Progenitor cell of endocrine pancreas (in vitro differentiated cells): Measurements from ENCODE around the gene DNAH17. TPM values are rescaled to one million over a fixed set of nuclear protein-coding genes. Genes with fewer than 3 reads are reported as not detected.

Experiments
- DNase-seq: peaks from one replicate; pipeline ENCODE4 v3.0.0; 2021; ENCODE audit warnings: low spot score; ENCODE audit not compliant: unreplicated experiment
- H3K27ac Mint-ChIP-seq: 2 replicates; pipeline ENCODE4 v1.8.0; 2021; ENCODE audit warnings: mild to moderate bottlenecking, moderate library complexity, mixed read lengths
- H3K27me3 Mint-ChIP-seq: 2 replicates; pipeline ENCODE4 v1.8.0; 2021; ENCODE audit warnings: mixed read lengths
- H3K36me3 Mint-ChIP-seq: 2 replicates; pipeline ENCODE4 v1.8.0; 2022; ENCODE audit warnings: mixed read lengths; ENCODE audit not compliant: insufficient read depth
- H3K4me1 Mint-ChIP-seq: 2 replicates; pipeline ENCODE4 v1.8.0; 2021; ENCODE audit warnings: low read depth, mixed read lengths
- H3K4me3 Mint-ChIP-seq: 2 replicates; pipeline ENCODE4 v1.8.0; 2021; ENCODE audit warnings: low read depth, mild to moderate bottlenecking, moderate library complexity, mixed read lengths
- H3K9me3 Mint-ChIP-seq: 2 replicates; pipeline ENCODE4 v1.8.0; 2021; ENCODE audit warnings: low read depth, mixed read lengths
- CTCF ChIP-seq: fragments of 200-600 bp; sonication (generic); IDR thresholded peaks from one replicate; pipeline ENCODE4 v1.5.0; 2021; ENCODE audit warnings: antibody characterized with exemption, mild to moderate bottlenecking; ENCODE audit not compliant: unreplicated experiment
- total RNA-seq: library from RNA; stranded (reverse); gene quantifications from 2 replicates; pipeline ENCODE4 v1.2.1, GENCODE V29; 2021

Gene DNAH17
- total RNA-seq, 1 donor from 2014 or later: not detected

DNA sequence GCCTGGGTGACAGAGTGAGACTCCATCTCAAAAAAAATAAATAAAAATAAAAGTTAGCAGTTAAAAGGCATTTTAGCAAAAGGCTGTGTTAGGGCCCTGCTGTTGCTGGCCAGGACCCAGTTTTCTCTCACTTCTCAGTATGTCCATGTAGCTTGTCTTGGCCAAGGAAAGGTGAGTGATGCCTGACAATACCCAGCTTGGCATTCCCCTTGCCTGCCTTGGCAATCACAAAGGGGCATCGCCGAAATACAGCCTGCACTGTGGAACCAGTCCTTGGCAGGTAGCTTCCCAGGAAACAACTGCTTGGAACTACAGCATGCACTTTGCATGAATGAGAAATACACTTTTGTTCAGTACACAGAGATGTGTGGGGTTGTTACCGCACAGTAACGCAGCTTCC, 61.7 kb downstream of the DNAH17 start:
- H3K27ac Mint-ChIP-seq: no peak overlapping the region
- H3K27me3 Mint-ChIP-seq: no peaks in the 10 kb centered on the region
- no peaks in the 10 kb centered on the region for H3K36me3 Mint-ChIP-seq
- no peak for TF ChIP-seq CTCF
- no peak for DNase-seq
- H3K9me3 Mint-ChIP-seq: no peaks in the 10 kb centered on the region
- H3K4me3 Mint-ChIP-seq: no peak overlapping the region
- no peaks in the 10 kb centered on the region for H3K4me1 Mint-ChIP-seq

DNA sequence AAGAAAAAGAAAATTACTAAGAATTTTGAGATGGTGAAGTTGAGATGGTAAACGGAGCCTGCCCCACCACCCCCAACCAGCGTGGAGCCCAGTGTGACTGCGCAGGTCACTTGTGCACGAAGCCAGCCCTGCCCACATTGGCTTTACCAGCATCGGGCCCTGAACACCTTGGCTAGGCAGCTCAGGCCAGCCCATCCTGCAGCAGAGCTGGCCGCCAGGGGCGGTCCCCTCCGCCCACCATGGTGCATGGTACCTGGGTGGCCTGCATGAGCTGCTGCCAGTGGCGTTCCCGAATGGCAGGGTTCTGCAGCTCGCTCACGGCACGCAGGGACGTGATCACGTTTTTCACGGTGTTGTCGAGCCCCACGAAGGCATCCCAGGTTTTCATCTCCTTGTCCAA, 62.7 kb downstream of the DNAH17 start:
- TF ChIP-seq CTCF: no peak
- H3K4me1 Mint-ChIP-seq: no peaks in the 10 kb centered on the region
- no peaks in the 10 kb centered on the region for H3K27me3 Mint-ChIP-seq
- no peaks in the 10 kb centered on the region for H3K9me3 Mint-ChIP-seq
- no peak for DNase-seq
- no peaks in the 10 kb centered on the region for H3K36me3 Mint-ChIP-seq
- H3K4me3 Mint-ChIP-seq: no peak overlapping the region
- no peak overlapping the region for H3K27ac Mint-ChIP-seq

DNA sequence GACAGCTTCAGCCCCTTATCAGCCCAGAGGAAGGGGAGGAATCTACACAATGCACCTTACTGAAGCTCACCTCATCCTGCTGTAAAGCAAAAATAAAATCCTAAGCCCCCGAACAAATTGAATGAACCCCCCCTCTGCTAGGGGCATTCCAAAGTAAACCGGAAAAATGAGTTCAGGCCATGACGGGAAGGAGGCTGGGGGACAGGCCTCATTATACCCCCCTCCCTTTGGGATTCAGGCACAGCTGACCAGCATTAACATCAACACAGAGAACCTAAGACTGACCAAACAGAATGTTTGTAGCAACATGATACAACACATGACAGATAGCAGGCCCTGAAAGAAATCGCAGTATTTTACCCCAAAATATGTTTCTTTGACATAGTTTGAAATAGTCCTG, 64.2 kb downstream of the DNAH17 start:
- no peak for DNase-seq
- Mint-ChIP-seq H3K27ac (no peak overlapping the region), H3K27me3 (peaks cover 4% of the 10 kb centered on the region), H3K36me3 (no peaks in the 10 kb centered on the region), H3K9me3 (no peaks in the 10 kb centered on the region), H3K4me1 (no peaks in the 10 kb centered on the region), H3K4me3 (no peak overlapping the region)
- no peak for TF ChIP-seq CTCF

DNA sequence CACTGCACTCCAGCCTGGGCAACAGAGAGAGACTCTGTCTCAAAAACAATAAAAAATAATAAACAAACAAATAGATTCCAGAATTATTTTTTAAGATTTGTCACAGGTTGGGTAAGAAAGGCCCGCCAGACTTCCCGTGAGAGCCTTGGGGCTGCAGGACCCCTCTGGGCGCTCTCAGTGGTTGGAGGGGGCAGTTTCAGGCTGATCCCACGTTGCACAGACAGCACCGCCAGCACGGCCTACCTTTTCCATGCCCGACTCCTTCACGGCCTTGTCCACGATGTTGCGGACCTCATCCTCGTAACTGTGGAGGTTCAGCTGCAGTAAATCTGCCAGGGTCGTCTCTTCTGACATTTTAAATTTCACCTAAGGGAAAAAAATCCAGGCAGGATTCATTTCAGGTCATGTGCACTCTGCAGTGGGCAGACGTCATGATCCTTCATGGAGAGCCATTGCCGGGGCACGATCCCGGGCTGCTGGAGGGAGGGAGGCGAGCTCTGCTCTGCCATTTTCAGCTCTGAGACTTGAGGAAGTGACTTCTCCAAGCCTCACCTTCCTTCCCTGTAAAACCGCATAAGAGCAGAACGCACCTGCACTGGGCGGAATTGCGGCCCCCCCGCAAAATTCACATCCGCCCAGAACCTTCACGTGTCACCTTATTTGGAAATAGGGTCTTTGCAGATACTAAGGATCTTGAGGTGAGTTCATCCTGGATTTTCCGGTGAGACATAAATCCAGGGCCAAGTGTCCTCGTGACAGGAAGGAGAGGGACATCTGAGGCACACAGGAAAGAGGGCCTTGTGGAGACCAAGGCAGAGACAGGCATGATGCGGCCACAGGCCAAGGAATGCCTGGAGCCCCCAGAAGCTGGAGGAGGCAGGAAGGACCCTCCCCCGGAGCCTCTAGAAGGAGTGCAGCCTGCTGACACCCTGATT, 66.8 kb downstream of the DNAH17 start:
- peak overlapping the region; percentile 62 for H3K27ac Mint-ChIP-seq
- H3K4me3 Mint-ChIP-seq: no peak overlapping the region
- H3K27me3 Mint-ChIP-seq: peaks cover 8% of the 10 kb centered on the region
- H3K4me1 Mint-ChIP-seq: no peaks in the 10 kb centered on the region
- H3K36me3 Mint-ChIP-seq: no peaks in the 10 kb centered on the region
- no peak for TF ChIP-seq CTCF
- no peak for DNase-seq
- H3K9me3 Mint-ChIP-seq: no peaks in the 10 kb centered on the region

DNA sequence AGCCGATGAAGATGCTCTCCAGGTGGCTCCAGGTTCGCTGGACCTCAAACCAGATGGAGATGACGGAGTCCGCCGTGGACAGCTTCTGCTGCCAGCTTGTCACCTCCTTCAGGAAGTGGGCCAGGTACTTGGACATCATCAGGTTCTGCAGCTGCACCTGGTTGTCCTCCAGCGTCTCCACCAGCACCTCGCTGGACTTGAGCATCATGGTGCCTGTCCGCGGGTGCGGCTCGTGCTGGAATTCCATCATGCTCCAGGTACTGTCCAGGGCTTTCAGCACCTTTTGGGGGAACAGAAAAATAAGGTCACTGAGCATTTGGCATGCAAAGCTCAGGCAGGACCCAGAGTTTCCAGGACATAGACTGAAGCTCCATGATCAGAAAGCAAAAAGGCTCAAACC, 69.7 kb downstream of the DNAH17 start:
- TF ChIP-seq CTCF: no peak
- H3K27me3 Mint-ChIP-seq: peaks cover 8% of the 10 kb centered on the region
- H3K36me3 Mint-ChIP-seq: no peaks in the 10 kb centered on the region
- no peaks in the 10 kb centered on the region for H3K9me3 Mint-ChIP-seq
- H3K4me1 Mint-ChIP-seq: peaks cover 3% of the 10 kb centered on the region
- DNase-seq: no peak
- no peak overlapping the region for H3K4me3 Mint-ChIP-seq
- no peak overlapping the region for H3K27ac Mint-ChIP-seq
